Sigmoid colon (tissue), 7 donors: ENCODE measurements around the gene ART4. TPM values are rescaled to one million over a fixed set of nuclear protein-coding genes. Genes with fewer than 3 reads are reported as not detected.

Source experiments
- DNase-seq: peaks from one replicate; pipeline ENCODE4 v3.0.0-alpha.2; 2019
- H3K27ac ChIP-seq, 4 donors: fragments of 200-600 bp; sonication (generic); one replicate each; pipeline ENCODE4 v1.5.1; 2016 to 2019; ENCODE audit warnings: mild to moderate bottlenecking in 1 of 4
- H3K27me3 ChIP-seq, 3 donors: fragments of 200-600 bp; sonication (generic); one replicate each; pipeline ENCODE4 v1.5.1; 2019; ENCODE audit warnings: mild to moderate bottlenecking in 1 of 3
- H3K36me3 ChIP-seq, 4 donors: fragments of 200-600 bp; sonication (generic); one replicate each; pipeline ENCODE4 v1.5.1; 2016 to 2019
- H3K4me1 ChIP-seq, 4 donors: fragments of 200-600 bp; sonication (generic); one replicate each; pipeline ENCODE4 v1.5.1; 2017 to 2019
- H3K4me3 ChIP-seq, 4 donors: fragments of 200-600 bp; sonication (generic); one replicate each; pipeline ENCODE4 v1.5.1; 2017 to 2019; ENCODE audit warnings: mild to moderate bottlenecking in 2 of 4, moderate library complexity in 1 of 4
- H3K9me3 ChIP-seq, 4 donors: fragments of 200-600 bp in 3 of 4; sonication (generic) in 3 of 4; one replicate each; pipeline versions ENCODE4 v1.5.1 to v1.6.1; 2013 to 2019
- EP300 ChIP-seq, 4 donors: sonication (generic); formaldehyde crosslinking; IDR thresholded peaks; one replicate each; pipeline ENCODE4 v1.6.1; 2017; ENCODE audit warnings: antibody characterized with exemption in 4 of 4
- POLR2A ChIP-seq, 2 donors: fragments of 450-650 bp; IDR thresholded peaks; one replicate each; pipeline ENCODE4 v1.6.1; 2016; ENCODE audit warnings: antibody characterized with exemption in 2 of 2, mild to moderate bottlenecking in 2 of 2, moderate library complexity in 2 of 2
- POLR2AphosphoS5 ChIP-seq, 4 donors: sonication (generic); formaldehyde crosslinking; IDR thresholded peaks; one replicate each; pipeline ENCODE4 v1.6.1; 2017; ENCODE audit warnings: antibody characterized with exemption in 4 of 4
- WGBS, 2 donors: extraction: QIAGEN DNeasy Blood & Tissue Kit; methylation state at CpG; one replicate each; pipeline ENCODE4 v1.1.7; 2013; 5-methylcytosine and 5-hydroxymethylcytosine counted together
- intact Hi-C: fragments of 100-400 bp; cut with DNase I; formaldehyde crosslinking; loops from one replicate; pipeline ENCODE4 v1.15.1; 2023
- polyA plus RNA-seq, 3 donors: library from polyadenylated mRNA; stranded (reverse); fragments of 200-250 nt; gene quantifications; one replicate each; pipeline ENCODE4 v1.2.3, GENCODE V29; 2013
- total RNA-seq, 4 donors: library from RNA; depleted of rRNA; stranded (reverse); fragments of >200 nt; gene quantifications; one replicate each; pipeline ENCODE4 v1.1.0, GENCODE V29; 2016
- TF ChIP-seq, protein P1 (sequence below), 4 experiments: fragments of 450-650 bp in 3 of 4; fragments of 200-600 bp in 1 of 4; IDR thresholded peaks; one replicate each; pipeline ENCODE4 v1.5.1; 2016 to 2019; ENCODE audit warnings: antibody characterized with exemption in 4 of 4, mild to moderate bottlenecking in 3 of 4, moderate library complexity in 2 of 4
- donor health status: healthy with polysubstance abuse.
- donor health status: Bipolar disorder and iron deficiency.
- donor health status: healthy.

ART4 gene
- total and polyA plus RNA-seq, 7 donors: 0.27 to 3.1 (median 0.58) TPM; not detected in 1

GRCh38 chr12:14803830-14804160, 39.5 kb downstream of the ART4 start:
- peaks cover 0 to 19% (median 16%) of the 10 kb centered on the region in 4 donors for H3K4me1 ChIP-seq
- no peak for DNase-seq
- intact Hi-C loops: loop anchor here (2.0 kb wide), 1 partner anchor 29 kb away; a partner anchor contains a TSS
- WGBS, 2 donors: 0% methylated on average over 12 of the region's 12 CpGs
- H3K27me3 ChIP-seq: no peaks in the 10 kb centered on the region
- H3K4me3 ChIP-seq: peak overlapping the region; percentile 63 to 84 (median 77)
- no peak for TF ChIP-seq POLR2AphosphoS5 (IDR thresholded peaks at IDR 0.05)
- TF ChIP-seq, protein P1, sequence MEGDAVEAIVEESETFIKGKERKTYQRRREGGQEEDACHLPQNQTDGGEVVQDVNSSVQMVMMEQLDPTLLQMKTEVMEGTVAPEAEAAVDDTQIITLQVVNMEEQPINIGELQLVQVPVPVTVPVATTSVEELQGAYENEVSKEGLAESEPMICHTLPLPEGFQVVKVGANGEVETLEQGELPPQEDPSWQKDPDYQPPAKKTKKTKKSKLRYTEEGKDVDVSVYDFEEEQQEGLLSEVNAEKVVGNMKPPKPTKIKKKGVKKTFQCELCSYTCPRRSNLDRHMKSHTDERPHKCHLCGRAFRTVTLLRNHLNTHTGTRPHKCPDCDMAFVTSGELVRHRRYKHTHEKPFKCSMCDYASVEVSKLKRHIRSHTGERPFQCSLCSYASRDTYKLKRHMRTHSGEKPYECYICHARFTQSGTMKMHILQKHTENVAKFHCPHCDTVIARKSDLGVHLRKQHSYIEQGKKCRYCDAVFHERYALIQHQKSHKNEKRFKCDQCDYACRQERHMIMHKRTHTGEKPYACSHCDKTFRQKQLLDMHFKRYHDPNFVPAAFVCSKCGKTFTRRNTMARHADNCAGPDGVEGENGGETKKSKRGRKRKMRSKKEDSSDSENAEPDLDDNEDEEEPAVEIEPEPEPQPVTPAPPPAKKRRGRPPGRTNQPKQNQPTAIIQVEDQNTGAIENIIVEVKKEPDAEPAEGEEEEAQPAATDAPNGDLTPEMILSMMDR (IDR thresholded peaks at IDR 0.05): no peak
- no peak for TF ChIP-seq POLR2A (IDR thresholded peaks at IDR 0.05)
- TF ChIP-seq EP300 (IDR thresholded peaks at IDR 0.05): no peak
- peaks cover 0 to 9% (median 0%) of the 10 kb centered on the region in 4 donors for H3K36me3 ChIP-seq
- peak overlapping the region; percentile 81 to 97 (median 92) for H3K27ac ChIP-seq
- no peaks in the 10 kb centered on the region for H3K9me3 ChIP-seq

DNA sequence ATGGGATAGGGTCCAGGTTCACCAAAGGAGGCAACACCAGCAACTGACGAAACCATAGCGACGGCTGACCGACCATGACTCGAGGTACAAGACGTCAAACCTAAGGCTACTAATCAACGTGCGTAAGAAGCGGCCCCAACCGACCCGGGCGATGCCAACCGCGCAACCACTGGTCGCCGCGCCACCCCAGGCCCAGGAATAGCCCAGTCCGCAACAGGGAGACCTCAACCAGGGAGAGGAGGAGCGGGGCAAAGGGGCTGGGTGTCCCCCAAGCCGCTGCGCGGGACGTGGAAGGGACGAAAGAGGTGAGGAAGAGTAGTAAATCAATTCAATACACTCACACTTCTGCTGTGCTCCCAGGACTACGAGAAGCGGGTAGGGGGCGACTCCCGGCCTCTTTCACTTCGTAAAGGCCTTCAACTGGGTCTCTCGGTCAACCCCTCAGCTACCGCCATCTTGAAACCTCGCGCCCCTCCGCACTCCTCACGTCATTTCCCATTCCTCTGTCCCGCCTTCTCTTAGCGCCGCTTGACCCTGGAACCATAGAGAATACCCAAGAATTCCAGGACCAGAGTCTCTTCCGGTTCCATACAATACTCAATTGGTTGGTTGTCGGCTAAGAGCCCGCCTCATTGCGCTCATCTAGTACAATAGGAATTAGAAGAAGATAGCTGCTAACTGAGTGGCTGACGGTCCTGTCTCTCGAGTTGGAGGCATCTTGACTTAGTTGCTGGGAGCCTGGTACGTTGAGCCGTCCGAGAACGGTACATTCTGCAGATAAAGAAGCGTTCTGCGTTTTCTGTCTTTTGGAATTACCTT, 40.1 kb downstream of the ART4 start, which contains the start of the genes C12orf60 and WBP11:
C12orf60 (plus strand) TSS at position 660 of the 819 bp plus-strand sequence. CDS start 19,266 bp downstream, outside the sequence.
WBP11 (minus strand) TSS at position 468 of the 819 bp plus-strand sequence. CDS start 2,095 bp downstream, outside the sequence.
- Histone ChIP-seq H3K4me1 (peaks cover 0 to 19% (median 16%) of the 10 kb centered on the region in 4 donors), H3K9me3 (no peaks in the 10 kb centered on the region), H3K27me3 (no peaks in the 10 kb centered on the region), H3K4me3 (peak within 1 kb of the TSS; percentile 63 to 84 (median 77)), H3K36me3 (peaks cover 0 to 15% (median 2%) of the 10 kb centered on the region in 4 donors), H3K27ac (peak within 1 kb of the TSS; percentile 81 to 97 (median 92))
- DNase-seq: peak; percentile 99
- intact Hi-C loops: loop anchor here (2.0 kb wide), 1 partner anchor 28 kb away; a partner anchor contains a TSS
- TF ChIP-seq, protein P1 (IDR thresholded peaks at IDR 0.05): no peak
- TF ChIP-seq POLR2AphosphoS5 (IDR thresholded peaks at IDR 0.05): peak; percentile 84 to 96 (median 88)
- TF ChIP-seq EP300 (IDR thresholded peaks at IDR 0.05): peak in 2 of 4 donors; percentile 15 to 46
- peak; percentile 69 to 70 for TF ChIP-seq POLR2A (IDR thresholded peaks at IDR 0.05)
- 0% methylated on average over 50 of the region's 50 CpGs for WGBS, 2 donors

DNA sequence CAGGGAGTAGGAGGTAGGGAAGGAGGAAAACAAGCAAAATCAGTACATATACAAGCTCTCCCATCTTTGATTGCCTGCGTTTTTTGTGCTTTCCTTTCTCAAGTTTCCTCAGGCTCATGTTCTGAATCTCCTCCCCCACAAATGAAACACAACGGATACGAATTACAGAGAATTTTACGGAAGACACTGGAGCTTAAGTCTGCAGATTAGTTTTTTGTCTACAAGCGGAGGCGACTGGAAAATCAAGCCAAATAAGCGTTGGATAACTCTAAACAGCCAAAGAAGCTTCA, 40.7 kb downstream of the ART4 start:
- H3K4me3 ChIP-seq: peak overlapping the region; percentile 63 to 84 (median 77)
- peak overlapping the region; percentile 81 to 97 (median 92) for H3K27ac ChIP-seq
- TF ChIP-seq POLR2A (IDR thresholded peaks at IDR 0.05): no peak
- TF ChIP-seq, protein P1 (IDR thresholded peaks at IDR 0.05): no peak
- no peak for TF ChIP-seq POLR2AphosphoS5 (IDR thresholded peaks at IDR 0.05)
- TF ChIP-seq EP300 (IDR thresholded peaks at IDR 0.05): no peak
- H3K27me3 ChIP-seq: no peaks in the 10 kb centered on the region
- 0 to 1% methylated on average over 7 of the region's 7 CpGs for WGBS, 2 donors
- intact Hi-C loops: loop anchor here (2.0 kb wide), 1 partner anchor 28 kb away; a partner anchor contains a TSS
- H3K9me3 ChIP-seq: no peaks in the 10 kb centered on the region
- peaks cover 2 to 21% (median 5%) of the 10 kb centered on the region in 4 donors for H3K36me3 ChIP-seq
- H3K4me1 ChIP-seq: peaks cover 0 to 19% (median 16%) of the 10 kb centered on the region in 4 donors
- DNase-seq: no peak

DNA sequence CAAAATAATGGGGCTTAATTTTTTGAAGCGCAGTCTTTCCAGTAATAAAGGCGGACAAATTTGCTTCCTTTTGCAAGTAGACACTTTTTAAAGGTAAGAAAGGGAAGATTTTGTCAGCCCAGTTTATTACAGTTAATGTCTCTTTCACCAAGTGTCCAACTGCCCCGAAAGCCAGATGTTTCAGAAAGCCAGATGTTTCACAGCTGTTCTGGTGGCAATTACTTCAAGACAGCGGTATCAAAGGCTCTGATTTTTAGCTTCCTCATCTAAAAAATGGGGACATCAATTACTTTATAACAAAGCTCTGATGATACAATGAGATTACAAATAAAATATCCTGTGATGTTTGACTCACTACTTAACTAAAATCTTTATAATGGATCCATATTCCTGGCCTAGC, 41.1 kb downstream of the ART4 start:
- intact Hi-C loops: loop anchor here (2.0 kb wide), 1 partner anchor 27 kb away; a partner anchor contains a TSS

More for the DNA sequence above, 41.1 kb downstream of the ART4 start:
- Histone ChIP-seq H3K27me3 (no peaks in the 10 kb centered on the region), H3K36me3 (peaks cover 4 to 25% (median 7%) of the 10 kb centered on the region in 4 donors), H3K4me3 (peak overlapping the region; percentile 63 to 84 (median 77)), H3K9me3 (no peaks in the 10 kb centered on the region), H3K4me1 (peaks cover 0 to 19% (median 16%) of the 10 kb centered on the region in 4 donors), H3K27ac (peak overlapping the region in 3 of 4 donors; percentile 81 to 97 (median 95))
- no peak for DNase-seq
- 67 to 74% methylated on average over 4 of the region's 4 CpGs for WGBS, 2 donors
- TF ChIP-seq, protein P1 (IDR thresholded peaks at IDR 0.05): no peak
- TF ChIP-seq EP300 (IDR thresholded peaks at IDR 0.05) (no peak), POLR2AphosphoS5 (IDR thresholded peaks at IDR 0.05) (no peak), POLR2A (IDR thresholded peaks at IDR 0.05) (no peak)
